MCF 10A (cell line): ENCODE data around the gene ALDH7A1. TPM values are rescaled to one million over a fixed set of nuclear protein-coding genes. Genes with fewer than 3 reads are reported as not detected.

Source experiments
- BruUV-seq: library from RNA; stranded (reverse); fragments of 400-500 nt; replicated peaks from 2 replicates; lab custom pipeline; 2021; lab: Mats Ljungman, UMichigan
- CTCF ChIA-PET: fragments of 300-600 bp; sonication (Branson Sonifier 250); formaldehyde crosslinking; extraction: SDS; loops from one replicate; lab custom pipeline; 2021; ENCODE audit warnings: antibody characterized with exemption, inconsistent platforms; lab: Yijun Ruan, JAX
- POLR2A ChIA-PET: fragments of 300-600, 350-650 bp; sonication (Branson Sonifier 250); formaldehyde crosslinking; extraction: SDS; loops from one replicate; lab custom pipeline; 2020; ENCODE audit warnings: antibody characterized with exemption, inconsistent platforms; lab: Yijun Ruan, JAX
- DNase-seq: peaks from one replicate; pipeline ENCODE4 v3.0.0-alpha.2; 2018; ENCODE audit not compliant: unreplicated experiment
- H3K27ac Mint-ChIP-seq: one replicate; pipeline ENCODE4 v1.8.0; 2022; ENCODE audit warnings: mild to moderate bottlenecking, low read depth, mixed read lengths; ENCODE audit not compliant: unreplicated experiment
- H3K27me3 Mint-ChIP-seq: one replicate; pipeline ENCODE4 v1.8.0; 2022; ENCODE audit warnings: mixed read lengths; ENCODE audit not compliant: insufficient read depth, unreplicated experiment
- H3K36me3 Mint-ChIP-seq: one replicate; pipeline ENCODE4 v1.8.0; 2022; ENCODE audit warnings: mild to moderate bottlenecking, moderate library complexity, mixed read lengths; ENCODE audit not compliant: insufficient read depth, unreplicated experiment
- H3K4me1 Mint-ChIP-seq: one replicate; pipeline ENCODE4 v1.8.0; 2022; ENCODE audit warnings: mixed read lengths; ENCODE audit not compliant: insufficient read depth, unreplicated experiment
- H3K4me3 Mint-ChIP-seq: one replicate; pipeline ENCODE4 v1.8.0; 2022; ENCODE audit warnings: mild to moderate bottlenecking, moderate library complexity, mixed read lengths; ENCODE audit not compliant: unreplicated experiment
- H3K9me3 Mint-ChIP-seq: one replicate; pipeline ENCODE4 v1.8.0; 2022; ENCODE audit warnings: mixed read lengths; ENCODE audit not compliant: unreplicated experiment
- intact Hi-C: fragments of 100-400 bp; cut with micrococcal nuclease; formaldehyde crosslinking; loops from 2 replicates; pipeline ENCODE4 v1.14.1; 2022
- total RNA-seq: library from RNA; stranded (reverse); gene quantifications from 2 replicates; pipeline ENCODE4 v1.2.3, GENCODE V29; 2022
- TF ChIP-seq, protein P1 (sequence below): fragments of 200-600 bp; IDR thresholded peaks from one replicate; pipeline ENCODE4 v1.8.0; 2022; ENCODE audit warnings: antibody characterized with exemption, mild to moderate bottlenecking; ENCODE audit not compliant: unreplicated experiment

The ALDH7A1 gene
- total RNA-seq, 1 experiment from 2014 or later, result 89.1 TPM

DNA sequence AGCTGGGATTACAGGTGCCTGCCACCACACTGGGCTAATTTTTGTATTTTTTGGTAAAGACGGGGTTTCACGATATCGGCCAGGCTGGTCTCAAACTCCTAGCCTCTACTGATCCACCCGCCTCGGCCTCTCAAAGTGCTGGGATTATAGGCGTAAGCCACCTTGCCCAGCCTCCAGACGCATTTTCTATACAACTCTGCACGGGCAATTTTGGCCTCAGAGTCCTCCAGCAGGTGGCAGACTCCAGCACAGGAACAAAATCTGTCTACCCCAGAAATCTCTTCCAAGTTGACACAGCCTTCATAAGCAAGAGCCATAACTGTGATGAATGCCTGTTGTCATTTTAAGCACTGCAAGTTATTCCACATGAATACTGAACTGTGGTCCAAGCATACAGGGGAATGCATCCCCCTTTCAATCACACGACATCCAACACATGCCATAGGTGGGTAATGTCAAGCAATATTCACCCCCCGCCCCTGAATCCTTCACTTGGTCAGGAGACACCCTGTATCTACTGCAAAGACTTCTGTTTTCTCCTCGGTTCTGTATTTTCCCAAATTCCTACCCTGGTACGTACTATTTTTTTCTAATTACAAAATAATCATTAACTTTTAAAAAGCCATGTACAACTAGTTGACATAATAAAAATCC is 50.8 kb downstream of the ALDH7A1 start:
- DNase-seq, result peak; percentile 60
- Mint-ChIP-seq H3K36me3 (peaks cover 61% of the 10 kb centered on the region), H3K27me3 (no peaks in the 10 kb centered on the region), H3K27ac (peak overlapping the region; percentile 33), H3K4me3 (no peak overlapping the region), H3K9me3 (no peaks in the 10 kb centered on the region), H3K4me1 (no peaks in the 10 kb centered on the region)
- BruUV-seq, result no TSS peak
- ChIA-PET CTCF (interaction anchor here (0.9 to 14.6 kb wide), 12 partner anchors 13 to 210 kb away, joined by 3 to 318 read pairs (median 4); partner anchors contain the start of gene ALDH7A1), POLR2A (interaction anchor here (2.2 kb wide), 1 partner anchor 121 kb away, joined by 5 read pairs; the partner anchor contains the start of gene GRAMD2B)
- TF ChIP-seq, protein P1, sequence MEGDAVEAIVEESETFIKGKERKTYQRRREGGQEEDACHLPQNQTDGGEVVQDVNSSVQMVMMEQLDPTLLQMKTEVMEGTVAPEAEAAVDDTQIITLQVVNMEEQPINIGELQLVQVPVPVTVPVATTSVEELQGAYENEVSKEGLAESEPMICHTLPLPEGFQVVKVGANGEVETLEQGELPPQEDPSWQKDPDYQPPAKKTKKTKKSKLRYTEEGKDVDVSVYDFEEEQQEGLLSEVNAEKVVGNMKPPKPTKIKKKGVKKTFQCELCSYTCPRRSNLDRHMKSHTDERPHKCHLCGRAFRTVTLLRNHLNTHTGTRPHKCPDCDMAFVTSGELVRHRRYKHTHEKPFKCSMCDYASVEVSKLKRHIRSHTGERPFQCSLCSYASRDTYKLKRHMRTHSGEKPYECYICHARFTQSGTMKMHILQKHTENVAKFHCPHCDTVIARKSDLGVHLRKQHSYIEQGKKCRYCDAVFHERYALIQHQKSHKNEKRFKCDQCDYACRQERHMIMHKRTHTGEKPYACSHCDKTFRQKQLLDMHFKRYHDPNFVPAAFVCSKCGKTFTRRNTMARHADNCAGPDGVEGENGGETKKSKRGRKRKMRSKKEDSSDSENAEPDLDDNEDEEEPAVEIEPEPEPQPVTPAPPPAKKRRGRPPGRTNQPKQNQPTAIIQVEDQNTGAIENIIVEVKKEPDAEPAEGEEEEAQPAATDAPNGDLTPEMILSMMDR, result peak; percentile 63
- intact Hi-C loops, result loop anchor here (1.0 kb wide), 3 partner anchors 51 to 258 kb away; partner anchors contain the start of gene ALDH7A1

DNA sequence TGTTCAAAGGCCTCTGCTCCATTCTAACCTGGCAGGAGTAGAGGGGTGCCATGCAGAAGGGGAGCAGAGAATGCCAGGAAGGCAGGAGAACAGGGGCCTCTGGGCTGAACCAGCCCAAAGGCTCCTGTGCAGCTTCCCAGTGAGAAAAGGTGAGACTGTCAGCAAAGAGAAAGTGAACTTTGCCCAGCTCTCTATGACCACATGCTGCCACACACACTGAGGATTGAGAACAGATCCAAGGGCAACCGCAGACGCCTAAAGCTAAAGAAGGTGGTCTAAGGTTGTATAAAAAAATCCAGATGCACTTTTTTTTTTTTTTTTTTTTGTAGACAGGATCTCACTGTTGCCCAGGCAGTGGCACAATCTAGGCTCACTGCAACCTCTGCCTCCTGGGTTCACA is 51.4 kb downstream of the ALDH7A1 start:
- POLR2A ChIA-PET, result interaction anchor here (0.7 to 2.2 kb wide), 3 partner anchors 62 to 178 kb away, joined by 3 to 5 read pairs (median 3); partner anchors contain the start of gene GRAMD2B
- intact Hi-C loops, result loop anchor here (1.0 kb wide), 3 partner anchors 52 to 259 kb away; partner anchors contain the start of gene ALDH7A1

DNA sequence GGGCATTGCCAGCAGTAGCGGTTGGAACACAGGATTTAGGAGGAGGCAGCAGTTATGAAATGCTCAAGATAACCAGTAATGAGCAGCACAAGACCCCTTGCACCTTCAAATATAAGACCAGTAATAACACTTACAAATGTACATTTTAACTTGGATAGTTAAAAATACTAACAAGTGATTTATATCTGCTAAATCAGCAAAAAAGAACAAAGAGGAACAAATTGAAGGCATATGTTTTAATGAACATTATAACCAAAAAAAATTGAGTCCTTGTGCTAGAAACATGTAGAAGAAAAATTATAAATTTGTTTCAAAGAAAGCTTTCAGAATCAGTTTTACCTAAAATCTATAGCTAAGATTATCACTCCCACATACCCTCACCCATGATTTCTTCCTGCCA is 52.0 kb downstream of the ALDH7A1 start:
- BruUV-seq, result no TSS peak
- H3K36me3 Mint-ChIP-seq, result peaks cover 49% of the 10 kb centered on the region
- TF ChIP-seq, protein P1, result no peak
- no peak overlapping the region for H3K4me3 Mint-ChIP-seq
- no peaks in the 10 kb centered on the region for H3K27me3 Mint-ChIP-seq
- H3K27ac Mint-ChIP-seq, result no peak overlapping the region
- no peak for DNase-seq
- no peaks in the 10 kb centered on the region for H3K9me3 Mint-ChIP-seq
- intact Hi-C loops, result no loop called here
- ChIA-PET POLR2A (interaction anchor here (0.7 to 2.2 kb wide), 3 partner anchors 62 to 178 kb away, joined by 3 to 5 read pairs (median 3); partner anchors contain the start of gene GRAMD2B), CTCF (interaction anchor here (0.5 to 14.6 kb wide), 21 partner anchors 9 to 374 kb away, joined by 3 to 318 read pairs (median 4); partner anchors contain the start of gene ALDH7A1)
- H3K4me1 Mint-ChIP-seq, result no peaks in the 10 kb centered on the region

More for the DNA sequence above, 51.4 kb downstream of the ALDH7A1 start:
- CTCF ChIA-PET, result interaction anchor here (0.6 to 14.6 kb wide), 19 partner anchors 10 to 374 kb away, joined by 3 to 318 read pairs (median 4); partner anchors contain the start of gene ALDH7A1
- no peaks in the 10 kb centered on the region for H3K9me3 Mint-ChIP-seq
- no peaks in the 10 kb centered on the region for H3K27me3 Mint-ChIP-seq
- H3K4me3 Mint-ChIP-seq, result no peak overlapping the region
- H3K4me1 Mint-ChIP-seq, result no peaks in the 10 kb centered on the region
- BruUV-seq, result no TSS peak
- H3K27ac Mint-ChIP-seq, result peak overlapping the region; percentile 33
- TF ChIP-seq, protein P1, result no peak
- H3K36me3 Mint-ChIP-seq, result peaks cover 56% of the 10 kb centered on the region
- no peak for DNase-seq

DNA sequence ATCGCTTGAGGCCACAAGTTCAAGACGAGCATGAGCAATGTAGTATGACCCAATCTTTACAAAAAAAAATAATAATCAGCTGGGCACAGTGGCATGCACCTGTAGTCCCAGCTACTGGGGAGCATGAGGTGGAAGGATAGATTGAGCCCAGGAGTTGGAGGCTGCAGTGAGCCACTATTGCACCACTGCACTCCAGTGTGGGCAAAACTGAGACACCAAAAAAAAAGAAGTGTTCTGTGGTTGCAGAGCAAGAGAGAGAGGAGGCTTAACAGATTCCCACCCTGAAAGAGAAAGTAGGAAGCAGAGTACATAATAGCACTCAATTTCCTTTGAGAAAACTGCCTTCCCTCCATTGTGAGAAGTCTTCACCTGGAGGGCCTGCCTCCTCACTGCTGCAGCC is 52.6 kb downstream of the ALDH7A1 start:
- H3K36me3 Mint-ChIP-seq, result peaks cover 43% of the 10 kb centered on the region

More for the DNA sequence above, 52.6 kb downstream of the ALDH7A1 start:
- Mint-ChIP-seq H3K27me3 (no peaks in the 10 kb centered on the region), H3K4me1 (no peaks in the 10 kb centered on the region), H3K27ac (no peak overlapping the region), H3K9me3 (no peaks in the 10 kb centered on the region), H3K4me3 (no peak overlapping the region)
- intact Hi-C loops, result no loop called here
- TF ChIP-seq, protein P1, result no peak
- no TSS peak for BruUV-seq
- no peak for DNase-seq
- ChIA-PET POLR2A (interaction anchor here (0.6 to 2.2 kb wide), 2 partner anchors 119 to 204 kb away, joined by 3 to 5 read pairs; partner anchors contain the start of gene GRAMD2B), CTCF (interaction anchor here (0.7 to 14.6 kb wide), 6 partner anchors 9 to 204 kb away, joined by 3 to 318 read pairs (median 6); no protein-coding TSS in a partner anchor)
